ENCODE measurements around the gene HIPK4.

DNA sequence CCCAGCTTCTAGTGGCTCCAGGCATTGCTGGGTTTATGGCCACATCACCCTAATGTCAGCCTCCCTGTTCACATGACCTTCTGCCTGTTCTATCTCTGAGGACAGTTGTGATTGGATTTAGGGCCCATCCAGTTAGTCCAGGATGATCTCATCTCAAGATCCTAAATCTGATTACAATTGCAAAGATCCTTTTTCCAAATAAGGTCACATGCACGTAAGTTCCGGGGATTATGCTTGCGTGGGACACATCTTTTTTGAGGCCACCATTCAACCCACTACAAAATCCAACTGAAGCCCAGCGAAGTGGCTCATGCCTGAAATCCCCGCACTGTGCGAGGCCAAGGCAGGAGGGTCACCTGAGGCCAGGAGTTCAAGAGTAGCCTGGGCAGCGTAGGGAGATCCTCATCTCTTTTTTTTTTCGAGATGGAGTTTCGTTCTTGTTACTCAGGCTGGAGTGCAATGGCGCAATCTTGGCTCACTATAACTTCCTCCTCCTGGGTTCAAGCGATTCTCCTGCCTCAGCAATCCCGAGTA, 29.2 kb downstream of the HIPK4 start:
- TF ChIP-seq YY1 (IDR thresholded peaks at IDR 0.05; ENCODE audit: extremely low read depth, insufficient replicate concordance, low read depth, low read length) = no peak
- TF ChIP-seq, protein P1, sequence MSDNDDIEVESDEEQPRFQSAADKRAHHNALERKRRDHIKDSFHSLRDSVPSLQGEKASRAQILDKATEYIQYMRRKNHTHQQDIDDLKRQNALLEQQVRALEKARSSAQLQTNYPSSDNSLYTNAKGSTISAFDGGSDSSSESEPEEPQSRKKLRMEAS (IDR thresholded peaks at IDR 0.05) = no peak
- TF ChIP-seq, protein P2, sequence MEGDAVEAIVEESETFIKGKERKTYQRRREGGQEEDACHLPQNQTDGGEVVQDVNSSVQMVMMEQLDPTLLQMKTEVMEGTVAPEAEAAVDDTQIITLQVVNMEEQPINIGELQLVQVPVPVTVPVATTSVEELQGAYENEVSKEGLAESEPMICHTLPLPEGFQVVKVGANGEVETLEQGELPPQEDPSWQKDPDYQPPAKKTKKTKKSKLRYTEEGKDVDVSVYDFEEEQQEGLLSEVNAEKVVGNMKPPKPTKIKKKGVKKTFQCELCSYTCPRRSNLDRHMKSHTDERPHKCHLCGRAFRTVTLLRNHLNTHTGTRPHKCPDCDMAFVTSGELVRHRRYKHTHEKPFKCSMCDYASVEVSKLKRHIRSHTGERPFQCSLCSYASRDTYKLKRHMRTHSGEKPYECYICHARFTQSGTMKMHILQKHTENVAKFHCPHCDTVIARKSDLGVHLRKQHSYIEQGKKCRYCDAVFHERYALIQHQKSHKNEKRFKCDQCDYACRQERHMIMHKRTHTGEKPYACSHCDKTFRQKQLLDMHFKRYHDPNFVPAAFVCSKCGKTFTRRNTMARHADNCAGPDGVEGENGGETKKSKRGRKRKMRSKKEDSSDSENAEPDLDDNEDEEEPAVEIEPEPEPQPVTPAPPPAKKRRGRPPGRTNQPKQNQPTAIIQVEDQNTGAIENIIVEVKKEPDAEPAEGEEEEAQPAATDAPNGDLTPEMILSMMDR (IDR thresholded peaks at IDR 0.05 in 2 of 3, conservative IDR thresholded peaks at IDR 0.05 in 1 of 3; ENCODE audit: borderline replicate concordance in 1 of 3, insufficient read depth in 1 of 3, low read depth in 2 of 3, low read length in 2 of 3) = no peak
- no peak for TF ChIP-seq CEBPB (IDR thresholded peaks at IDR 0.05; ENCODE audit: low read depth)
- TF ChIP-seq POLR2AphosphoS5 (IDR thresholded peaks at IDR 0.05; ENCODE audit: low read depth, low read length) = no peak
- TF ChIP-seq RAD21 (IDR thresholded peaks at IDR 0.05; ENCODE audit: low read depth) = no peak
- no peak for TF ChIP-seq SIN3A (IDR thresholded peaks at IDR 0.05; ENCODE audit: low read depth)
- no peak for TF ChIP-seq EZH2 (IDR thresholded peaks at IDR 0.05)
- TF ChIP-seq POLR2A (IDR thresholded peaks at IDR 0.05; ENCODE audit: borderline replicate concordance, extremely low read depth, insufficient read depth, insufficient read length) = no peak
- TF ChIP-seq EZH2phosphoT487 (IDR thresholded peaks at IDR 0.05; ENCODE audit: borderline replicate concordance) = no peak
- no peak for TF ChIP-seq ELF1 (IDR thresholded peaks at IDR 0.05; ENCODE audit: borderline replicate concordance, low read depth)

All from HCT116 (cell line).